ENCODE results near the gene SLC22A5. TPM values are rescaled to one million over a fixed set of nuclear protein-coding genes. Genes with fewer than 3 reads are reported as not detected.

The SLC22A5 gene
- total and polyA plus RNA-seq, 9 of the 15 experiments (the other 6 are each of a cell fraction or from before 2014, with no cell fraction given), result 3.0 to 16.6 (median 8.3) TPM

GRCh38 chr5:132370971-132371602 lies 1.6 kb downstream of the SLC22A5 start (continued):
- TF ChIP-seq CHD7 (IDR thresholded peaks at IDR 0.05; ENCODE audit: low read depth, low read length), result no peak
- no peak for TF ChIP-seq ZBTB8A (IDR thresholded peaks at IDR 0.05; ENCODE audit: partially characterized antibody)
- peak; percentile 24; the same call in 1 of the 2 replicates for TF ChIP-seq CXXC5 (CRISPR knock-in tag; IDR thresholded peaks at IDR 0.05)
- no peak for TF ChIP-seq FIP1L1 (IDR thresholded peaks at IDR 0.05; ENCODE audit: low read depth, low read length, poor library complexity, severe bottlenecking)
- TF ChIP-seq, protein P1, sequence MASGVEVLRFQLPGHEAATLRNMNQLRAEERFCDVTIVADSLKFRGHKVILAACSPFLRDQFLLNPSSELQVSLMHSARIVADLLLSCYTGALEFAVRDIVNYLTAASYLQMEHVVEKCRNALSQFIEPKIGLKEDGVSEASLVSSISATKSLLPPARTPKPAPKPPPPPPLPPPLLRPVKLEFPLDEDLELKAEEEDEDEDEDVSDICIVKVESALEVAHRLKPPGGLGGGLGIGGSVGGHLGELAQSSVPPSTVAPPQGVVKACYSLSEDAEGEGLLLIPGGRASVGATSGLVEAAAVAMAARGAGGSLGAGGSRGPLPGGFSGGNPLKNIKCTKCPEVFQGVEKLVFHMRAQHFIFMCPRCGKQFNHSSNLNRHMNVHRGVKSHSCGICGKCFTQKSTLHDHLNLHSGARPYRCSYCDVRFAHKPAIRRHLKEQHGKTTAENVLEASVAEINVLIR (CRISPR knock-in tag; IDR thresholded peaks at IDR 0.05), result no peak
- no peak for TF ChIP-seq RBFOX2 (IDR thresholded peaks at IDR 0.05; ENCODE audit: low read depth, low read length)
- TF ChIP-seq MYC (IDR thresholded peaks at IDR 0.05; ENCODE audit: low read depth, low read length), result no peak
- no peak for TF ChIP-seq MYC (CRISPR knock-in tag; IDR thresholded peaks at IDR 0.05; ENCODE audit: borderline replicate concordance, low read depth)
- no peak for TF ChIP-seq FOXO4 (CRISPR knock-in tag; IDR thresholded peaks at IDR 0.05)
- no peak for TF ChIP-seq ZNF778 (CRISPR knock-in tag; IDR thresholded peaks at IDR 0.05)
- TF ChIP-seq, protein P2, sequence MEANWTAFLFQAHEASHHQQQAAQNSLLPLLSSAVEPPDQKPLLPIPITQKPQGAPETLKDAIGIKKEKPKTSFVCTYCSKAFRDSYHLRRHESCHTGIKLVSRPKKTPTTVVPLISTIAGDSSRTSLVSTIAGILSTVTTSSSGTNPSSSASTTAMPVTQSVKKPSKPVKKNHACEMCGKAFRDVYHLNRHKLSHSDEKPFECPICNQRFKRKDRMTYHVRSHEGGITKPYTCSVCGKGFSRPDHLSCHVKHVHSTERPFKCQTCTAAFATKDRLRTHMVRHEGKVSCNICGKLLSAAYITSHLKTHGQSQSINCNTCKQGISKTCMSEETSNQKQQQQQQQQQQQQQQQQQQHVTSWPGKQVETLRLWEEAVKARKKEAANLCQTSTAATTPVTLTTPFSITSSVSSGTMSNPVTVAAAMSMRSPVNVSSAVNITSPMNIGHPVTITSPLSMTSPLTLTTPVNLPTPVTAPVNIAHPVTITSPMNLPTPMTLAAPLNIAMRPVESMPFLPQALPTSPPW (CRISPR knock-in tag; IDR thresholded peaks at IDR 0.05), result no peak
- no peak for TF ChIP-seq ZSCAN32 (CRISPR knock-in tag; IDR thresholded peaks at IDR 0.05)
